Ovary (tissue), 3 donors: ENCODE results near the gene OSBPL2.

Experiments
- CTCF ChIP-seq, 3 donors: fragments of 450-650 bp in 2 of 3; fragments of 200-600 bp in 1 of 3; IDR thresholded peaks; one replicate each; pipeline versions ENCODE4 v1.5.1 to v1.8.0; 2016 to 2022; ENCODE audit warnings: antibody characterized with exemption in 3 of 3, mild to moderate bottlenecking in 1 of 3
- EP300 ChIP-seq: sonication (generic); formaldehyde crosslinking; IDR thresholded peaks from one replicate; pipeline ENCODE4 v1.6.1; 2017; ENCODE audit warnings: antibody characterized with exemption
- POLR2A ChIP-seq: fragments of 450-650 bp; IDR thresholded peaks from one replicate; pipeline ENCODE4 v1.6.1; 2017; ENCODE audit warnings: antibody characterized with exemption, mild to moderate bottlenecking, moderate library complexity
- donor health status: DM: no; HTN: no; CAD: no.

- TF ChIP-seq CTCF (IDR thresholded peaks at IDR 0.05) (no peak), POLR2A (no peak), EP300 (no peak)
These were observed 93.0 kb downstream of the OSBPL2 start for GRCh38 chr20:62331347-62331746.
